ENCODE results near the gene CEPT1. TPM values are rescaled to one million over a fixed set of nuclear protein-coding genes. Genes with fewer than 3 reads are reported as not detected.

The CEPT1 gene
- total and polyA plus RNA-seq, 9 of the 15 experiments (the other 6 are each of a cell fraction or from before 2014, with no cell fraction given): 24.4 to 72.6 (median 42.4) TPM

- in situ Hi-C loops (cut with MboI): no loop called here
- no peaks in the 10 kb centered on the region for H4K20me1 ChIP-seq (replicated peaks; ENCODE audit: control insufficient read depth, insufficient read depth, low read length)
- 69% methylated on average over 39 of the region's 61 CpGs for WGBS (ENCODE audit: insufficient coverage, low coverage, missing lambda C conversion rate)
- H3K9me3 ChIP-seq (replicated peaks; ENCODE audit: control insufficient read depth, insufficient read depth, low read depth, low read length): no peaks in the 10 kb centered on the region
- FAIRE-seq: no peak
- CTCF ChIA-PET (ENCODE audit: low intra/inter-chr PET ratio): no interaction called here
- H3K36me3 ChIP-seq (ENCODE audit: control insufficient read depth, insufficient read depth, low read length): no peaks in the 10 kb centered on the region
- H3K4me2 ChIP-seq (ENCODE audit: insufficient read depth, low read length): no peak overlapping the region
- no peak overlapping the region for H2AFZ ChIP-seq (ENCODE audit: low read depth, low read length)
- H3K9ac ChIP-seq (ENCODE audit: insufficient read depth in 1 of 2, low read depth in 2 of 2, low read length in 2 of 2): no peak overlapping the region
- no peaks in the 10 kb centered on the region for H3K79me2 ChIP-seq (ENCODE audit: control insufficient read depth, insufficient read depth, low read length)
- POLR2A ChIA-PET: no interaction called here
- no peak overlapping the region for H3K4me3 ChIP-seq
- peaks cover 23 to 29% of the 10 kb centered on the region in 2 experiments for H3K4me1 ChIP-seq (replicated peaks in 1 of 2; ENCODE audit: control insufficient read depth in 2 of 2, insufficient read depth in 2 of 2, low read length in 2 of 2)
- no peak overlapping the region for H3K27ac ChIP-seq (ENCODE audit: extremely low read depth, low read depth, low read length)
- no peak for ATAC-seq
- peaks cover 0 to 10% of the 10 kb centered on the region in 2 experiments; a peak in 3 of 5 replicates for H3K27me3 ChIP-seq (ENCODE audit: control insufficient read depth in 2 of 2, insufficient read depth in 2 of 2, low read length in 2 of 2)
- intact Hi-C loops (cut with micrococcal nuclease): no loop called here
- H3K9me1 ChIP-seq (ENCODE audit: control insufficient read depth, insufficient read depth, low read length): no peaks in the 10 kb centered on the region
- BruUV-seq (replicated peaks): no TSS peak
- DNase-seq (ENCODE audit: extremely low read depth in 1 of 4, low spot score in 3 of 4): no peak
- TF ChIP-seq ASH1L (IDR thresholded peaks at IDR 0.05; ENCODE audit: borderline replicate concordance, low read depth, partially characterized antibody) (no peak), ZNF133 (CRISPR knock-in tag; IDR thresholded peaks at IDR 0.05) (no peak), NFYB (IDR thresholded peaks at IDR 0.05; ENCODE audit: extremely low read depth, insufficient read length) (no peak), SETDB1 (IDR thresholded peaks at IDR 0.05; ENCODE audit: low read length) (no peak), SMAD3 (CRISPR knock-in tag; conservative IDR thresholded peaks at IDR 0.05) (no peak), E2F8 (IDR thresholded peaks at IDR 0.05; ENCODE audit: low read depth, partially characterized antibody) (no peak), E4F1 (CRISPR knock-in tag; IDR thresholded peaks at IDR 0.05; ENCODE audit: borderline replicate concordance) (no peak), CREB3L1 (IDR thresholded peaks at IDR 0.05; ENCODE audit: borderline replicate concordance, low read depth) (no peak), SNRNP70 (optimal IDR thresholded peaks at IDR 0.05; ENCODE audit: low read depth, low read length) (no peak), STAT5B (CRISPR knock-in tag; IDR thresholded peaks at IDR 0.05) (no peak), KLF6 (CRISPR knock-in tag; IDR thresholded peaks at IDR 0.05; ENCODE audit: borderline replicate concordance) (no peak), ZNF740 (CRISPR knock-in tag; IDR thresholded peaks at IDR 0.05) (no peak), ZNF740 (tag; IDR thresholded peaks at IDR 0.05) (no peak), POLR2H (tag; IDR thresholded peaks at IDR 0.05; ENCODE audit: low read depth) (no peak)
Observed at GRCh38 chr1:111204201-111204982, 64.4 kb downstream of the CEPT1 start.

Data from K562 (cell line).